ENCODE measurements around the gene PMEL. TPM values are rescaled to one million over a fixed set of nuclear protein-coding genes. Genes with fewer than 3 reads are reported as not detected.

PMEL gene
- total and polyA plus RNA-seq, 9 of the 15 experiments (the other 6 are each of a cell fraction or from before 2014, with no cell fraction given), result 0.36 to 2.0 (median 0.98) TPM

- TF ChIP-seq BCLAF1 (IDR thresholded peaks at IDR 0.05; ENCODE audit: borderline replicate concordance in 1 of 2, control insufficient read depth in 1 of 2, low read depth in 2 of 2, low read length in 1 of 2) (no peak), ZNF507 (tag; conservative IDR thresholded peaks at IDR 0.05) (no peak), FOXP1 (CRISPR knock-in tag; IDR thresholded peaks at IDR 0.05) (no peak), HOMEZ (CRISPR knock-in tag; IDR thresholded peaks at IDR 0.05) (no peak), TCF15 (CRISPR knock-in tag; IDR thresholded peaks at IDR 0.05) (no peak), ZNF444 (CRISPR knock-in tag; IDR thresholded peaks at IDR 0.05) (0 out of 2 replicates have a peak, but pooled peaks have one; percentile 30), ZNF280B (CRISPR knock-in tag; IDR thresholded peaks at IDR 0.05) (no peak), ZNF740 (CRISPR knock-in tag; IDR thresholded peaks at IDR 0.05) (no peak), ZNF740 (tag; IDR thresholded peaks at IDR 0.05) (no peak), ARID4B (CRISPR knock-in tag; IDR thresholded peaks at IDR 0.05) (peak; percentile 62; the same call in 1 of the 2 replicates), CREBBP (IDR thresholded peaks at IDR 0.05; ENCODE audit: low read depth, low read length) (no peak), EWSR1 (IDR thresholded peaks at IDR 0.05; ENCODE audit: borderline replicate concordance, low read depth, partially characterized antibody) (no peak), GABPB1 (CRISPR knock-in tag; IDR thresholded peaks at IDR 0.05) (peak; percentile 12; the same call in 1 of the 2 replicates)
These were observed 31.1 kb upstream of the PMEL start, which contains the start of gene SUOX (continued) for GRCh38 chr12:55996715-55997534.
